Stimulated activated CD8-positive, alpha-beta memory T cell treated with anti-CD3 and anti-CD28 coated beads, Interleukin-7, amount 100 ng/mL, for 48 hours (primary cell): ENCODE results near the gene C1orf167.

Source experiments
- DNase-seq, 2 donors: peaks; one replicate each; pipeline ENCODE4 v3.0.0-alpha.2; 2020; ENCODE audit warnings: low read depth in 1 of 2; ENCODE audit errors: extremely low read depth in 1 of 2

The C1orf167 gene

GRCh38 chr1:11761988-11762406 lies at the start of gene C1orf167:
Gene C1orf167, plus strand, starts transcription at chr1:11762193. Its CDS starts 2,208 bp downstream, at chr1:11764401.
- no peak for DNase-seq

- DNase-seq = no peak
Observed at GRCh38 chr1:11712285-11712684, 49.7 kb upstream of the C1orf167 start.

- DNase-seq = no peak
Observed at GRCh38 chr1:11713095-11713494, 48.9 kb upstream of the C1orf167 start.

GRCh38 chr1:11714831-11715575 lies 47.0 kb upstream of the C1orf167 start:
- DNase-seq = no peak

- peak; percentile 42 to 63 for DNase-seq
Observed at GRCh38 chr1:11719313-11720032, 42.5 kb upstream of the C1orf167 start.

- no peak for DNase-seq
Observed at GRCh38 chr1:11720033-11720376, 42.0 kb upstream of the C1orf167 start.

- no peak for DNase-seq
Observed at GRCh38 chr1:11720525-11720924, 41.5 kb upstream of the C1orf167 start.

- no peak for DNase-seq
Observed at GRCh38 chr1:11721311-11721710, 40.7 kb upstream of the C1orf167 start.

GRCh38 chr1:11722538-11722937 lies 39.5 kb upstream of the C1orf167 start:
- no peak for DNase-seq

GRCh38 chr1:11725616-11726015 lies 36.4 kb upstream of the C1orf167 start:
- no peak for DNase-seq

- no peak for DNase-seq
Observed at GRCh38 chr1:11727119-11727518, 34.9 kb upstream of the C1orf167 start.

GRCh38 chr1:11728126-11728806 lies 33.7 kb upstream of the C1orf167 start:
- no peak for DNase-seq

GRCh38 chr1:11729155-11729497 lies 32.9 kb upstream of the C1orf167 start:
- DNase-seq = no peak

- no peak for DNase-seq
Observed at GRCh38 chr1:11729498-11730428, 32.2 kb upstream of the C1orf167 start.

- no peak for DNase-seq
Observed at GRCh38 chr1:11730429-11730891, 31.5 kb upstream of the C1orf167 start.

GRCh38 chr1:11731691-11732283 lies 30.2 kb upstream of the C1orf167 start:
- DNase-seq = no peak

GRCh38 chr1:11733306-11733705 lies 28.7 kb upstream of the C1orf167 start:
- DNase-seq = no peak

- no peak for DNase-seq
Observed at GRCh38 chr1:11735531-11735853, 26.5 kb upstream of the C1orf167 start.

- DNase-seq = peak; percentile 79 to 88
Observed at GRCh38 chr1:11735854-11736745, 25.9 kb upstream of the C1orf167 start, which contains the start of gene AGTRAP. Gene AGTRAP, plus strand, starts transcription at chr1:11736136. Its CDS starts 73 bp downstream, at chr1:11736209.
